GM10266 (cell line): Measurements from ENCODE around the gene SRSF3.

Experiments
- DNase-seq: peaks from one replicate; pipeline ENCODE4 v3.0.0; 2012; ENCODE audit errors: extremely low spot score
- CTCF ChIP-seq: IDR thresholded peaks from 2 replicates; pipeline ENCODE4 v1.5.1; 2012; ENCODE audit warnings: mild to moderate bottlenecking, low read depth; ENCODE audit not compliant: control insufficient read depth, insufficient read depth; ENCODE audit errors: missing control alignments

SRSF3 gene

GRCh38 chr6:36636687-36637418 lies 42.7 kb downstream of the SRSF3 start:
- no peak for TF ChIP-seq CTCF
- no peak for DNase-seq

GRCh38 chr6:36638579-36638978 lies 44.4 kb downstream of the SRSF3 start:
- no peak for DNase-seq
- no peak for TF ChIP-seq CTCF

- TF ChIP-seq CTCF: no peak
- no peak for DNase-seq
Measured at GRCh38 chr6:36639171-36639808, 45.1 kb downstream of the SRSF3 start.

- TF ChIP-seq CTCF: no peak
- no peak for DNase-seq
Measured at GRCh38 chr6:36641543-36641942, 47.4 kb downstream of the SRSF3 start.

- DNase-seq: no peak
Measured at GRCh38 chr6:36642913-36643817, 49.0 kb downstream of the SRSF3 start.

GRCh38 chr6:36643977-36644376 lies 49.8 kb downstream of the SRSF3 start:
- DNase-seq: no peak
- TF ChIP-seq CTCF: no peak

More at GRCh38 chr6:36642913-36643817, 49.0 kb downstream of the SRSF3 start:
- TF ChIP-seq CTCF: no peak
